ENCODE results near the gene BAK1.
"Not testable (repeated sequence)": the region's sequence is repeated elsewhere in the genome, so short reads cannot be mapped to it uniquely, and the experiment has no call there.

The BAK1 gene

DNA sequence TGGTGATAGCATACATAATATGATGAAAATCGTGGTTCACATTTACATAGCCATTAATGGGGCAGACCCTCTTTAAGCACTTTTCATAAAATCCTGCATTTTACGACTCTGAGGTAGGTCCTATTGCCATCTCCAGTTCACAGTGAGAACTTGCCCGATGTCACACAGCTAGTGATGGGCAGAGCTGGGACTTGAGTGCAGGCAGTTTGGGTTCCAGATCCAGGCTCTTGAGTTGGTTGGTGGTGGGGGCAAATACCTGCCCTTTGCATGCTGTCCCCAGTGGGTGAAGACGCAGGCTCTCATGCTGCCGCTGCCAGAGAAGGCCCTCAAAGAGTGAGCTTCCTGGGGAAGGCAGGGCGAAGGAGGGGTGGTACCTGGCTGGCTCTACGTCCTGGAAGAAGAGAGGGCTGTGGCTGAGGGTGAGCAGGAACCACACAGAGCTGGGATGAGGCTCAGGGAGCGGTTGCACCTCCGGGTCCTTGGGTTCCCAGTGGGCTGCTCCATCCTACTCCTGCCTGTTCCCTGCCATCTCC, 6.1 kb upstream of the BAK1 start:
- no peak for DNase-seq (ENCODE audit: low read depth)

DNA sequence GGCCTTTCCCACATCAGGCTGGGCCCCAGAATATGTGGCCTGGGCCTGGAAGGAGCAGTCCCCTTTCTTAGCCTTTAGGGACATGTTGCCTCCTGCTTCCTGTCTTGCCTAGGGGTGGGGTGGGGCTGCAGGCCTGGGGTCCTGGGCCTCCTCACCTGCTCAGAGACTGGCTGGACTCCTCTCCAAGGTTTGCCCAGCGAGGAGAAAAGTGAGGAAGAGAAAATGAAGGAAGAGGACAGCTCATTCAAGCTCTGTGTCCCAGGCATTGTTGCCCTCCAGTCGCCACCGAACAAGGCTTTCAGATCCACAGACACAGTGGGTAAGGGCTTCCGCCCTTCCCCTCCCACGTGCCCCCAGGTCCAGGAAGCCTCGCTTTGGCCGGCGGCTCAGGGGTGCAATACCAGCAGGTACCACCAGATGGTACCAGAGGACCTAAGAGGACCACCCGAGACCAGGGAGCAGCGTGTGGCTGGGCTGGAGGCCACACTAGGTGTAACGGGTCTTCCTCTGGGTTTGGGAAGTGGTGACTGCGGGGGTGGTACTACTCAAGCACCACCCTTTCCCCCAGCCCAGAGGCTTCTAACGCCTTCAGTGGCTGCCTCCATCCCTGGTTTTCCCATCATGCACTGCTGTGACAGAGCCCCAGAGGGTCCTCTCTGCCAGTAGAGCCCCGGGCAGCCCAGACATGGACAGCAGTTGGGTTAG, 5.5 kb upstream of the BAK1 start:
- DNase-seq (ENCODE audit: low read depth) = peak; percentile 85

DNA sequence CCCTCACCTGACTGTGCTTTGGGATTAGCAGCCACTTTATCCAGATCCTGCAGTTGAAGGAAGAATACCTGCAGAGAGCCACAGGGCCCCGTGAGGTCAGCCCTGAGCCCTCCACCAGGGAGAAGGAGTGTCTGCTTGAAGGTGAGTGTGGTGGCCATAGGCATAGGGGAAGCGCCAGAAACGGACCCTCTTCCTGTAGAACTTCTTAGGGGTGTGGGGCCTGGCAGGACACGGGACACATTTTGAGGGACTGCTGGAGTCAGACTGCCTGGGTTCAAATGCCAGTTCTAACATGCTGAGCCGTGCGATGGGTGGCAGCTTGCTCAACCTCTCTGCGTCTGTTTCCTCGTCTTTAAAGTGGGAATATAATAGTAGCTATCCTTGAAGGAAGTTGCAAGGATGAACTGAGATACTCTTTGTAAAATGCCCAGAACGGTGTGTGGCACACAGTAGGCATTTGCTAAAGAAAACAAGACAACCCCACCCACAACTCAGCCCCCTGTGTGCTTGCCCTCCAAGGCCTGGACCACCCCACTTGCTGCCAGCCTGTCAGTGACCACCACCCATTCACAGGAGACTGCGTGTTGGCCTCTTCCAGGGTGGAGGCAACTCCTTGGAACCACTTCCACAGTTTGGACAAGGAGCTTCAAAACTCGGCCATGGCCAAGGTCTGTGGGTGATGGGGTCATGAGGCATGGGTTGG, 4.8 kb upstream of the BAK1 start:
- DNase-seq (ENCODE audit: low read depth) = no peak

DNA sequence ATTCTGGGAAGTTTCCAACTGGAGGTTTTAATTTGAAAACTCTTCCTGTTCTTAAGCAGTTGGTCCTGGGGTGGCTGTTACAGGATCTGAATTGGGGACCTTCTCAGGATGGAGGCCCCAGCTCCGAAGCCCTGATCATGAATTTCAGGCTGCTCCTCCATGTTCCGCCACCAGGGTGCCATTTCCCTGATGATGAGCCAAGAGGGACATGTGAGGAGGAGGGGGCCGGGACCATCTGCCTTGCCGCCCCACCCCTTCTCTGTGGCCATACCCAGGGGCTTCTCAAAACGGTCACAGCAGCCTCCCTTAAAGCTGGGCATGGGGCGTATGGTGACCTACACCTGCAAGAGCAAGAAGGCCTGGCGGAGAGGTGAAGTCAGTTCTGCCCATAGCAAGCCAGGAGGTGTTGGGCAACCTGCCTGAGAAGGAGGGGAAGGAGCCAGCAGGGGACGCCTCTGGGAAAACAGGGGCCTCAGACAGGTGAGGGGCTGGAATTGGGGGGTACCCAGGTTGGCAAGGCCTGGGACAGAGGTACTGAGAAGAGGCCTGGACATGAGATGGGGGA, 3.6 kb upstream of the BAK1 start:
- no peak for DNase-seq (ENCODE audit: low read depth)

DNA sequence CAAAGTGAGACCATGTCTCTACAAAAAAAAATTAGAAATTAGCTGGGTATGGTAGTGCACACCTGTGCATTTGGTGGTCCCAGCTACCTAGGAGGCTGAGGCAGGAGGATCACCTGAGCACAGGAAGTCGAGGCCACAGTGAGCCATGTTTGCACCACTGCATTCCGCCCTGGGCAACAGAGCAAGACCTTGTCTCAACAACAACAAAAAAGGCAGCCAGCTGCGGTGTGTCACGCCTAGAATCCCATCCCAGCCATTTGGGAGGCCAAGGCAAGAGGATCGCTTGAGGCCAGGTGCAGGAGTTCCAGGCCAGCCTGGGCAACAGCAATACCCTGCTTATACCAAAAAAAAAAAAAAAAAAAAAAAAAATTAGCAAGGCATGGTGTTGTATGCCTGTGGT, 1.1 kb upstream of the BAK1 start:
- DNase-seq (ENCODE audit: low read depth) = no peak

DNA sequence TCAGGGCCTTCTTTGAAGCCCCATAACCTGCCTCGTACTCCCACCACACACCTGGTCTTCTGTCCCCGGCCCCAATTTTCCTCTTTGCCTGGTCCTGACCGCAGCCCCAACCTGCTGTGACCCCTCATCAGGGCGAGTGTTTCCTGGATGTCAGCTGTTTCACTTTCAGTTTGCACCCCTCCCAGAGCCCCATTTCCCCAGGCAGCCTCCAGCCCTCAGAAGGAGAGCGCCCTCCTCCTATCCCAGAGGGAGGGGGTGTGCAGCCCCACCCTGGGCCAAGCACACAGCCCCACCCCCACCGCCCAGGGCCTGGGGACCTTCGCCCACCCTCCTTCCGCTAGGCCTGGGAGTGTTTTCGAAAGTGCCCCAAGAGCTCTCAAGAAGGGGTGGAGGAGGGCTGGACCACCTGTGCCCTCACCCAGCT, 1.5 kb downstream of the BAK1 start:
- DNase-seq (ENCODE audit: low read depth) = no peak

DNA sequence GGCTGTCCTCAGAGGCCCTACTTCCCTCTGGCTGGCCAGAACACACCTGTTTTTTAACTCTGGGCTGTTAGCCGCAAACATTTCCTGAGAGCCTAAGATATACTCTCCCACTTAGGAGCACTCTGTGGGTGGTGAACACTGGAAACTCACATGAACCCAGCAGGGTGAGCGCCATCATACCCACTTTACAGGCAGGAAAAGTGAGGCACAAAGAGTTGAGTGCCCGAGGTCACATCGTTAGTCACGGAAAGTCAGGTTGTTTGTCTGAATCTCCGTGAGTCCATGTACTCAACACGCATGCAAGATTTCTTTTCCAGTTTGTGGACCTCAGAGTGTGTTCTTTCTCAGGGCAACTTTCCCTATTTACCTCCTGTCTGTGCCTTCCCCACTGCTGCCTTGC, 1.9 kb downstream of the BAK1 start:
- DNase-seq (ENCODE audit: low read depth) = no peak

DNA sequence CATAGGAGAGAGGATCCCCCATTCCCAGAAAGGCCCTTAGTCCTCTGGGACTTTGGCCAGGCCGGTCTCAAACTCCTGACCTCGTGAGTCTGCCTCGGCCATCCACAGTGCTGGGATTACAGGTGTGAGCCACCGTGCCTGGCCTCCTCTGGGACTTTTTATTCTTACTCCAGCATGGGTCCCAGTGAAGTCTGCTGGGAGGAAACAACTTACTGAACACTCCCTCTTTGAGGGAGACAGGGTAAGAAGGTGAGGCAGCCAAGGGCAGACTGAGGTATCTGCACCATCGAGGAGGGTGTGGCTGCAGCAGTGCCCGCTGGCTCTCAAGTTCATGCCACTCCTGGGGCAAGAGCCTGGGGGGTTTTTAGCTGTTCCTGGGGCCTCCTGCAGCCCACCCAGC, 2.4 kb downstream of the BAK1 start:
- no peak for DNase-seq (ENCODE audit: low read depth)

DNA sequence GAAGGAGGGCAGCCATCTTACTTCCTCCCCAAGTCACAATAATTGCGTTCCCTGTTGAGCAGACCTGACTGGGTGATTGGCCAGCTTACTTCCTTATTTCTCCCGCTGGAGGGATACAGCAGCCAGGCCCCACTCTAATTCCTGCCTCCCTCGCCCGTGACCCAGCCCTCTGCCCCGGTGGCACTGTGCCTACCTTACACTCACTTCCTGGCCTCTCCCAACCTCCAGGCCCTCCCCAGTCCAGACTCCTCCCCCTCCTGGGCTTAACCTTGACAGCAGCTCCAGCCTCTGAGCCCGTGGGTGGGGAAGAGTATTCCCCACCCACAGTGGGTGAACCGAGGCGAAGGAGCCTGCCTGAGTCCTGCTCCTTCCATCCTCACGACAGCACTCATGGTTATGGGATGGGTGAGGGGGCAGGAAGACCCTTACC, 3.0 kb downstream of the BAK1 start:
- no peak for DNase-seq (ENCODE audit: low read depth)

DNA sequence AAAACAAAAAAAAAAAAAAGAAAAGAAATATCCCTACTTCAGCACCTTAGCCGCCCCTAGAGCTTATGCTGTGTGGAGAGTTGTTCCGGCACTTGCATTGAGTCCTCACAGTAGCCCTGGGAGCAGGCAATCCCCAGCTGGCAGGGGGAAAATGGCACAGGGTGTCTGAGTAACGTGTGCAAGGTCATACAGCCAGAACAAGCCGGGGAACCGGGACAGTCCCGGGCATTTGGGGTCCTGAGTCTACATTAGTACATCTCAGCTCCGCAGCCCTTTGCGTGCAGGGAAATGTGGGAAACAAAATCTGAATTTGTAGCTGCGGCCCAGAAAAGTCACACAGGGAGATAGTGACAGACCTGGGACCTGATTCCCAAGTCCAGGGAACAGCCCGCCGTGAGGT, 3.4 kb downstream of the BAK1 start:
- no peak for DNase-seq (ENCODE audit: low read depth)

DNA sequence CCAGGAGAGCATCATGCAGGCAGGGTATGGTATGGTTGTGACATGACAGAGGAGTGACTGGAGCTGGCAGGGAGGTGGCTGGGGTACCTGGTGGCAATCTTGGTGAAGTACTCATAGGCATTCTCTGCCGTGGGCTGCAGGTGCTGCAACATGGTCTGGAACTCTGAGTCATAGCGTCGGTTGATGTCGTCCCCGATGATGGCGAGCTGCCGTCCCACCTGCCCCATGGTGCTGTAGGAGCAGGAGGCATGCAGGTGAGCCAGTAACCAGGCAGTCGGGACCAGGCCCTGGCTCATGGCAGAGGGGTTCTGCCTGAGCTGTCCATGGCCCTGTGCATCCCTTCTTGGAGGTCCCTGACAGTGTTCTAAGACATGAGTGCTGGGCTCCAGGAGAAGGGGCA, 4.9 kb downstream of the BAK1 start:
- DNase-seq (ENCODE audit: low read depth) = no peak

DNA sequence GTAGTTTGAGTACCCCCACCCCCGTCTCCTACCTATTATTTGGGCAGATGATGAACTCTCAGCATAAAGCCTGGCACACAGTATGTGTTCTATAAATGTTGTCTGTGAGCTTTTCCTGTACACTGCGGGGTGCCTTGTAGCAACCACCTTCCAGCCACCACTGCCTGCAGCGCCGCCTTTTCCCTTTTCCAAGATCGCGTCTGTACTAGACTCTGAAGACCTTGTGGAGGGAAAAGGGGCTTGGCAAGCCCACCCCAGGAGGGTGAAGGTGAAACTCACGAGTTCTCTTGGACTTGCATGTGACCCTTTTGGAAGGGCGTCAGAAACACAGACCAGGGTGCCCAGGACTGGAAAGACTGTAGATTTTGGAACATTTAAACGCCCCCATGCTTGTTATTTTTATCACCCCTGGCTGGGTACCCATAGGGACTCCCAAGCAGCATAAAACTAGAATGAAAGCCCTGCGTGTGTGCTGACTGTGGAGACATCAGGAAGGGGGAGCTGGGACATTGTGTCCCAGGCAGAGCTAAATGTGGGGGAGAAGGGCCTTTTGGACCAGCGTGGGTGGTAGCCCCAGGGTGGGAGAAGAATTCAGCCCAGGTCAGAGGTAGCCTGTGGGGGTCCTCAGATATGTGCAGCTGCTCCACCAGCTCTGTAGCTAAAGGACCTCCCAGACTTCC, 8.3 kb downstream of the BAK1 start:
- no peak for DNase-seq (ENCODE audit: low read depth)

DNA sequence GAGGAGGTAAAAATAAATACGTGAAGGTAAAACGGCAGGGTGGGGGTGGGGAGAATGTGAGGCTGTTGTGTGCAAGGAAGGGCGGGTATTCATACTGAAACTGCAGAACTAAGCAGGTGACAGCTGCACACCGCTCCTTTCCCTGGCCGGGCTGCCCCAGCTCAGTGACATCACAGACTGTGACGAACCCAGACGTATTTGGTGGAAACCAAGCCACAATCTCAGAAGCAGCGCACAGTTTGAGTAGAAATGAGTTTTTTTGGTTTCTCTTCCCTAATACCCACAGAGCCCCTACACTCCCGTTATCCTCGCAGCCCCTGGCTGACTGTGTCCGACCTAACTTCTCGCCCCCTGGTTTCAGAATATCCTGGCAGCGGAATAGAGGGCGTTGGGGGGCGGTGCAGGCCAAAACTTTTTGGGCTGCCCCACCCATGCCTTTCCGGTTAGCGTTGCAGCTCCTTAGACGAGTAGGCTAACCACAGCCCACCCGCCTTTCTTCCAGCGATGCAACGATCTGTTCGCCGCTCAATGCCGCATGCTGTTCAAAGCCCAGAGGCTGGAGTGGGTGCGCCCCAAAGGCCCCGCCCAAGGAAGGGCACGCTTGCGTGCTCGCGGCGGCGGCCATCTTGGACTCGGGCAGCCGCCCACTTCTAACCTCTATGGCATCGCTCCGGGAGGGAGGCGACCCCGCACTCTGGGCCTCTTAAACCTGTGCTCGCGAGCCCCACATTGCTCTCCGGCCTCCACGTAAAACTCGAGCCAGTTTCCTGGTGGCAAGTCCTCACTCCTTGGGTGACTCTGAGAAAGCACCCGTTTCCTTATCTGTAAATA, 9.1 kb downstream of the BAK1 start:
- peak; percentile 85 for DNase-seq (ENCODE audit: low read depth)

DNA sequence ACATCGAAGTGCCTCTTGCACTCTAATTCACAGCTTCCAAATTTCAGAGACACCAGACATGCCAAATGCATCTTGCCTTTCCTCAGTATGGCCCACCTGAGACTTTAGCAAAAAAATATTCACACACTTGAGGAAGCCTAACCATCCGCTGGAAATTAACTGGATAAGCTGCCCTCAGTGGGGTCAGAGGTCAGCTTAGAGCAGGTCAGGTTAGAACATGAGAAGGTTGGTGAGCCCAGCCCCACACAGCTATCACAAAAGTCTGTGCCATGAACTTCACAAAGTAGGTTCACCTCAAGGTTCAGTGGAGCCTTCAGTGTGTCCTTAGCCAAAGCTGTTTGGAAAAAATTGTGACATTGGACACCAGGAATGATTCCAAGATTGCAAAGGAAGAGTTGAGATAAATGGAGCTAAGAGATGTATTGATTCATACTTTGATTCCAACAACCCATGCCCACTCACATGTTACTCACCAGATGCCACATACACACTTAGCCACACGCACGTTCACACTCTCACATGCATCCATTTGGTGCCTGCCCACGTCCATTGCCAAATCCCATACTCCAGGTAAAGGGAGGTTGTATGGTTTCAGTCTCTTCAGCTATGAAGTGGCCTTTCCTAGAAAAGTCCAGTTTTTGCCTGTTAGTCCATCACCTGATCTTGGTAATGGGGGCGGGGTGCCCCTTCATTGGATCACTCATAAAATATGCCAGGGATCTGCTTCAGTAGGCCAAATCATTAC, 11.1 kb downstream of the BAK1 start:
- DNase-seq (ENCODE audit: low read depth) = no peak

DNA sequence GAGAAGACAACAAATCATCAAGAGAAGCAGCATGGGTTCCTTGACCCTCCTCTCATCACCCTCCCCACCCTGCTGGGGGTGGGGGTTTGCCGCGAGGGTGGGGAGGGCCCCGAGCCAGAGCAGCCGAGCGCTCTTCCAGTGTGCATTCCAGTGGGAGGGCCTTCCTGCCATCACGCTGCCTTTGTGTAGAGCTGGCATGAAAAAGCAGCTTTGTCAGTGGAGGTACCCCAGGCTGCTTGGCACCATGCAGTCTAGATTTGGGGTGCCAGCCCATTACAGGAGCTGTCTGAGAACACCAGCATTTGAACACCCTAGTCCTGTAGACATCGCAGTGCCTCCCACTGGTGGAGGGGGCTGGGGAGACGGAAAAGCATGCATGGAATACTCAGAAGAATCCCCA, 12.2 kb downstream of the BAK1 start:
- DNase-seq (ENCODE audit: low read depth) = no peak

DNA sequence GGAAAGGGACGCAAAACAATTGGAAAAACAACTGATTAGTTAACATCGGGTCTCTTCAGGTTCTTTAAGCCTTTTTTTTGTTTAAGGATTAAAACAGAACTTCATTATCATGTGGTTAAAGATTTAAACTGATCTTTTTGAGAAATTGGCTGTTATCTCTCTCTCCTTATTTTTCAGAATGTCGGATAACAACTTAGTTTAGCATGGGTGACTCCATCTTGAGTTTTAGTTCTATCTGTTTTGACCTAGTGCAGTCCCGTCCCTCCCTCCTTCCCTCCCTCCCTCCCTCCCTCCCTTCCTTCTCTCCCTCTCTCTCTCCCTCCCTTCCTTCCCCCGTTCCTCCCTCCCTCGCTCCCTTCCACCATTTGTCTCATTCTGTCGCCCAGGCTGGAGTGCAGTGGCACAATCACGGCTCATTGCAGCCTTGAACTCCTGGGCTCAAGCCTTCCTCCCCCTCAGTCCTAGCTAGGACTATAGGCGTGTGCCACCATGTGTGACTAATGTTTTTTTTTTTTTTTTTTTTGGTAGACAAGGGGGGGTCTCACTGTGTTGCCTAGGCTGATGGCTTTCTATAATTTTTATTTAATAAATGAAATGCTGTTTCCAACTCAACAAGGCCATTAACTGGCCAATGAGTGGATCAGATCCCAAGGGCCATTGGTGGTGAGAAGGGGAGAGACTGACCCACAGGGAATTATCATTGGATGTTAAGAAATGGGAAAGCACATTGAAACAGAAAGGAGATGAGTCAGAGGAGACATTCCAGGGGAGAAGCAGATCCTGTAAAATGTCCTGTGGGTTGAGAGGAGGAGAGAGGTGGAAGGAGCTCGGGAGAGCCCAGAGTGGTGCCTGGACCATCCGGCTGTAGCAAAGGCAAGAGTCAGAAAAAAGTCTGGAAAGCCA, 13.6 kb downstream of the BAK1 start:
- no peak for DNase-seq (ENCODE audit: low read depth)

DNA sequence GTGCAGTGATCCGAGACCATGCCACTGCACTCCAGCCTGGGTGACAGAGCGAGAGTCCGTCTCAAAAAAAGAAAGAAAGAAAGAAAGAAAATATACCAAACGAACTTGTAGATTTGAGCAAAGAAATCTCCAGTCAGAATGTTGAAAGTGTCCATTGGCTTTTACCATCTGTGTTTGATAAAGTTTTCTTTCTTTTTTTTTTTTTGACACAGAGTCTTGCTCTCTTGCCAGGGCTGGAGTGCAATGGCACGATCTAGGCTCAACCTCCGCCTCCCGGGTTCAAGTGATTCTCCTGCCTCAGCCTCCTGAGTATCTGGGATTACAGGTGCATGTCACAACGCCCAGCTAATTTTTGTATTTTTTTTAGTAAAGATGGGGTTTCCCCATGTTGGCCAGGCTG, 21.3 kb downstream of the BAK1 start:
- no peak for DNase-seq (ENCODE audit: low read depth)

DNA sequence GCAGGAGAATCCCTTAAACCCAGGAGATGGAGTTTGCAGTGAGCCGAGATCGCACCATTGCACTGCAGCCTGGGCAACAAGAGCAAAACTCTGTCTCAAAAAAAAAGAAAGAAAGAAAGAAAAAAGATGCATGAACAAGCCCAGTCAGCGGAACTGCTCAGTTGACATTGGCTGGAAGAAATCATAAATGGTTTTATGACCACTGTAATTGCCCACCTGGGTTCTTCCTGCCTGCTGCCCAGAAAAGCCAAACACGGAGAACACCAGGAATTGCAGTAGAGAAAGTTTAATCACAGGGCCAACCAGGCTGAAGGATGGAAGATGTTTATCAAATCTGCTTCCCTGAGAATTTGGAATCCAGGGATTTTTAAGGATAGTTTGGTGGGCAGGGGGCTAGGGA, 22.7 kb downstream of the BAK1 start:
- no peak for DNase-seq (ENCODE audit: low read depth)

DNA sequence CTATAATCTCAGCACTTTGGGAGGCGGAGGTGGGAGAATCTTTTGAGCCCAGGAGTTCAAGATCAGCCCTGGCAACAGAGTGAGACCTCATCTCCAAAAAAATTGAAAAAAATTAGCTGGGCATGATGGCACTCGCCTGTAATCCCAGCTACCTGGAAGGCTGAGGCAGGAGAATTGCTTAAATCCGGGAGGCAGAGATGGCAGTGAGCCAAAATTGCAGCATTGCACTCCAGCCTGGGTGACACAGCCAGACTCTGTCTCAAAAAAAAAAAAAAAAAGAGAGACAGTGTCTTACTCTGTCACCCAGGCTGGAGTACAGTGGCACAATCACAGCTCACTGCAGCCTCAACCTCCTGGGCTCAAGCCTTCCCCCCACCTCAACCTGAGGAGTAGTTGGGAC, 27.2 kb downstream of the BAK1 start:
- DNase-seq (ENCODE audit: low read depth) = not testable (repeated sequence)

DNA sequence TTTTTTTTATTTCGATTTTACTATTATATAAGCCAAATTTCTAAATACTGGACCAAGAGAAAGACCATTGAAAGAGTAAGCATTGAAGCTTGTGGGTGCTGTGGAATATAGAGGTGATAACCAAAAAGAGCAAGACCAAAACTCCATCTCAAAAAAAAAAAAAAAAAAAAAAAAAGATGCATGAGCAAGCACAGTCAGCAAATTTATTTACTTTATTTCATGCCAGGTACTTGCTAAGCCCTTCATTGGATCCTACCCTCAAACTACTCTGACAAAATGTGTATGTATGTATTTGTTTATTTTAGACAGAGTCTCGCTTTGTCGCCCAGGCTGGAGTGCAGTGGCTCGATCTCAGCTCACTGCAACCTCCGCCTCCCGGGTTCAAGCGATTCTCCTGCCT, 27.8 kb downstream of the BAK1 start:
- DNase-seq (ENCODE audit: low read depth) = no peak

All from stimulated activated CD8-positive, alpha-beta memory T cell treated with anti-CD3 and anti-CD28 coated beads, Interleukin-4, amount 100 ng/mL, for 24 hours (primary cell).